Breast epithelium (tissue), 3 donors: Measurements from ENCODE around the gene PFKP.

Experiments
- CTCF ChIP-seq, 3 donors: fragments of 450-650 bp; IDR thresholded peaks; one replicate each; pipeline ENCODE4 v1.5.1; 2016 to 2017; ENCODE audit warnings: antibody characterized with exemption in 3 of 3, mild to moderate bottlenecking in 3 of 3, moderate library complexity in 3 of 3
- POLR2A ChIP-seq: fragments of 450-650 bp; IDR thresholded peaks from one replicate; pipeline ENCODE4 v1.6.1; 2016; ENCODE audit warnings: antibody characterized with exemption, mild to moderate bottlenecking, moderate library complexity
- POLR2AphosphoS5 ChIP-seq, 3 donors: sonication (generic); formaldehyde crosslinking; IDR thresholded peaks; one replicate each; pipeline ENCODE4 v1.6.1; 2017; ENCODE audit warnings: antibody characterized with exemption in 3 of 3

- TF ChIP-seq CTCF (IDR thresholded peaks at IDR 0.05) (no peak), POLR2AphosphoS5 (IDR thresholded peaks at IDR 0.05) (no peak), POLR2A (no peak)
Measured at GRCh38 chr10:3090388-3090787, 23.0 kb downstream of the PFKP start.
